Activated T-cell treated with anti-CD3 and anti-CD28 coated beads, Interleukin-2, amount 50 U/mL, for 24 hours (primary cell): Measurements from ENCODE around the gene NOD2.

Experiments
- DNase-seq: peaks from one replicate; pipeline ENCODE4 v3.0.0-alpha.2; 2020
- H3K27ac Mint-ChIP-seq: 2 replicates; pipeline ENCODE4 v1.8.0; 2020; ENCODE audit warnings: mild to moderate bottlenecking, mixed read lengths
- H3K27me3 Mint-ChIP-seq: 2 replicates; pipeline ENCODE4 v1.8.0; 2020; ENCODE audit warnings: mixed read lengths
- H3K36me3 Mint-ChIP-seq: 2 replicates; pipeline ENCODE4 v1.8.0; 2020; ENCODE audit warnings: low read depth, mixed read lengths
- H3K4me1 Mint-ChIP-seq: 2 replicates; pipeline ENCODE4 v1.8.0; 2020; ENCODE audit warnings: low read depth, mixed read lengths
- H3K4me3 Mint-ChIP-seq: 2 replicates; pipeline ENCODE4 v1.8.0; 2020; ENCODE audit warnings: mild to moderate bottlenecking, moderate library complexity, mixed read lengths
- H3K9me3 Mint-ChIP-seq: 2 replicates; pipeline ENCODE4 v1.8.0; 2020; ENCODE audit warnings: mixed read lengths

The NOD2 gene

GRCh38 chr16:50709980-50710379 lies 16.6 kb downstream of the NOD2 start:
- peaks cover 26% of the 10 kb centered on the region for H3K36me3 Mint-ChIP-seq
- peaks cover 10% of the 10 kb centered on the region for H3K9me3 Mint-ChIP-seq
- no peak overlapping the region for H3K4me3 Mint-ChIP-seq
- H3K27me3 Mint-ChIP-seq = no peaks in the 10 kb centered on the region
- no peak for DNase-seq
- peak overlapping the region; percentile 90 for H3K27ac Mint-ChIP-seq
- peaks cover 49% of the 10 kb centered on the region for H3K4me1 Mint-ChIP-seq

- no peaks in the 10 kb centered on the region for H3K27me3 Mint-ChIP-seq
- no peaks in the 10 kb centered on the region for H3K9me3 Mint-ChIP-seq
- no peak overlapping the region for H3K4me3 Mint-ChIP-seq
- DNase-seq = no peak
- H3K4me1 Mint-ChIP-seq = peaks cover 39% of the 10 kb centered on the region
- H3K27ac Mint-ChIP-seq = no peak overlapping the region
- H3K36me3 Mint-ChIP-seq = peaks cover 17% of the 10 kb centered on the region
These were observed 17.6 kb downstream of the NOD2 start for GRCh38 chr16:50711040-50711439.

GRCh38 chr16:50711862-50712559 lies 18.6 kb downstream of the NOD2 start:
- no peaks in the 10 kb centered on the region for H3K9me3 Mint-ChIP-seq
- peaks cover 35% of the 10 kb centered on the region for H3K4me1 Mint-ChIP-seq
- DNase-seq = no peak
- no peak overlapping the region for H3K27ac Mint-ChIP-seq
- no peaks in the 10 kb centered on the region for H3K27me3 Mint-ChIP-seq
- H3K36me3 Mint-ChIP-seq = peaks cover 14% of the 10 kb centered on the region
- H3K4me3 Mint-ChIP-seq = no peak overlapping the region

GRCh38 chr16:50712560-50712898 lies 19.1 kb downstream of the NOD2 start:
- H3K4me3 Mint-ChIP-seq = no peak overlapping the region
- H3K27ac Mint-ChIP-seq = no peak overlapping the region
- H3K9me3 Mint-ChIP-seq = no peaks in the 10 kb centered on the region
- peaks cover 33% of the 10 kb centered on the region for H3K4me1 Mint-ChIP-seq
- DNase-seq = no peak
- H3K27me3 Mint-ChIP-seq = no peaks in the 10 kb centered on the region
- H3K36me3 Mint-ChIP-seq = peaks cover 14% of the 10 kb centered on the region

DNA sequence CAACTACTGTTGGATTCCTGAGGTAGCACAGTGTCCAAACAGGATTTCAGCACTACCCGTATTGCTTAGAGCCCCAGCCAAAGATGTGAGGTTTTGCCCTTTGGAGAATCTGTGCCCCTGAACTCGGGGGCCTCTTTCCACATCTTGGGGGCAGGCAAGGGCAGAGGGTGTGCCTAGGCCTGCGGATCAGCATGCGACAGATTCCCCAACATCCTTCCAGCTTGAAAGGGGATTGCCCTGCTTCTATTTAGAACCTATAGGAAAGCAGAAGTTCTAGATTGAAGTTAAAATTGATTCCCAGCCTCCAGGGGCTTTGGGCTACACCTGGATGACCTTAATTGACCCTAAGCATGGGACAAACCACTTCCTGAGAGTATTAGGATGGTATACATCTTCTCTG lies 19.6 kb downstream of the NOD2 start:
- no peak overlapping the region for H3K4me3 Mint-ChIP-seq
- no peak for DNase-seq
- H3K36me3 Mint-ChIP-seq = peaks cover 14% of the 10 kb centered on the region
- no peaks in the 10 kb centered on the region for H3K9me3 Mint-ChIP-seq
- H3K4me1 Mint-ChIP-seq = peaks cover 29% of the 10 kb centered on the region
- H3K27me3 Mint-ChIP-seq = no peaks in the 10 kb centered on the region
- no peak overlapping the region for H3K27ac Mint-ChIP-seq

DNA sequence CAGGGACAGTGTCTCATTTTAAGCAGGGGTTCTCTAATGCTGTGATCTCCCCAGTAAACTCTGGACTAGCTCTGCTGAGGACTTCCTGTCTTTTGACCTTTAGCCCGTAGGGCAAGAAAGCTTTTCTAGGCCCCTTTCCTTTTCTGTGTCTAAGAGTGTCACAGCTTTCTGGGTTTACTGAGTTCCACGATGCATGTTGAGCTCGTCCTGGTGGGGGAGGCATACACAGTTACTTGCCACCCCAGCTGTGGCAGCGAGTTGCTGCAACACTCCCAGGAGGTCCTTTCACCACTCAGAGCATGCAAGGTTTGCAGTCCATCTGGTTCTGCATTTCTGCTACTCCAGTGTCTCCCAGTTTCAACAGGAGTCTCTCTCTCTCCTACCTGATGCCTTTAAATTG lies 23.7 kb downstream of the NOD2 start:
- Mint-ChIP-seq H3K27ac (no peak overlapping the region), H3K4me1 (peaks cover 29% of the 10 kb centered on the region)

DNA sequence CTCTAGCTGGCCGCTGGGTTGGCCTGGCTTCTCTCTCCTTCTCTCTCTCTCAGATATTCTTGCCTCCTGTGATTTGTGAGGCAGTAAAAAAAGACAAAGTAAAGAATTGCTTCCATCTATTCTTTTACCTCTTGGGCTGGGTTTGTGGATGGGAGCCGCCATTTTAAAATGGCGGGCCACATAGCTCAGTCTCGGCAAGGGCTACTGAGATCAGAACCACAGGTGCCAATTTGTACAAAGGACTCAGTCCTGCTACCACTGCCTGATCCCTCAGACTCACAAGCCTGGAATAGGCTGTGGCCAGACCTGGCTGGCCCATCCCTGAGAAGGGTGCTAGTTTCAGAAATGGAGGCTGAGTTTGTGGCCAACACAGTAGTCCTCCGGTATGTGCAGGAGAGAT lies 24.1 kb downstream of the NOD2 start:
- H3K27me3 Mint-ChIP-seq = no peaks in the 10 kb centered on the region
- no peak for DNase-seq
- no peak overlapping the region for H3K4me3 Mint-ChIP-seq
- H3K27ac Mint-ChIP-seq = no peak overlapping the region
- no peaks in the 10 kb centered on the region for H3K9me3 Mint-ChIP-seq
- peaks cover 3% of the 10 kb centered on the region for H3K36me3 Mint-ChIP-seq
- H3K4me1 Mint-ChIP-seq = peaks cover 32% of the 10 kb centered on the region

More for the DNA sequence above, 23.7 kb downstream of the NOD2 start:
- no peak overlapping the region for H3K4me3 Mint-ChIP-seq
- H3K27me3 Mint-ChIP-seq = no peaks in the 10 kb centered on the region
- H3K36me3 Mint-ChIP-seq = peaks cover 6% of the 10 kb centered on the region
- DNase-seq = peak; percentile 18
- H3K9me3 Mint-ChIP-seq = no peaks in the 10 kb centered on the region

DNA sequence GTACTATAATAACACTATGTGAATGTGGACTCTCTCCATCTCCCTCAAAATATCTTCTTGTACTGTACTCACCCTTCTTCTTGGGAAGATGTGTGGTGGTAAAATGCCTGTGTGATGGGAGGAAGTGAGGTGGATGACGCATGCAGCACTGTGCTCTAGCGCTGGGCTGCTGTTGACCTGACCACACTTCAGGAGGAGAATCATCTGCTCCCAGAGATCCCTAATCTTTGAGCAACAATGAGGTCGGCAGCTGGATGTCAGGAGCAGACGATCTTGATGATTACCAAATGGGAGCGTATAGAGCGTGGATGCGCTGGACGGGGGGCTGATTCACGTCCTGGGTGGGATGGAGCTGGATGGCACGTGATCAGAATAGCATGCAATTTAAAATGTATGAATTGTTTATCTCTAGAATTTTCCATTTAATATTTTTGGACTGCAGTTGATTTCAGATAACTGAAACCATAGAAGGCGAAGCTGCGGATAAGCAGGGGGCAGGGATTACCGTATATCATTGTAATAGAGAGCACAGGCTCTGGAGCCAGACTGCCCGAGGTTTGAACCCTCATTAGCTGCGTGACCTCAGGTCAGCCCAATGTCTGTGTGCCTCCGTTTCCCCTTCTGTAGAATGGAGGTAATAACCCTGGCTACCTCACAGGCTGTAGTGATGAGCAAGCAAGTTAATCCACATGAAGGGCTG lies 24.8 kb downstream of the NOD2 start:
- H3K9me3 Mint-ChIP-seq = peaks cover 1% of the 10 kb centered on the region
- H3K27me3 Mint-ChIP-seq = no peaks in the 10 kb centered on the region
- no peak overlapping the region for H3K4me3 Mint-ChIP-seq
- H3K27ac Mint-ChIP-seq = no peak overlapping the region
- DNase-seq = no peak
- peaks cover 6% of the 10 kb centered on the region for H3K36me3 Mint-ChIP-seq
- H3K4me1 Mint-ChIP-seq = peaks cover 37% of the 10 kb centered on the region

GRCh38 chr16:50718761-50719400 lies 25.5 kb downstream of the NOD2 start:
- Mint-ChIP-seq H3K36me3 (peaks cover 8% of the 10 kb centered on the region), H3K4me1 (peaks cover 38% of the 10 kb centered on the region), H3K9me3 (peaks cover 4% of the 10 kb centered on the region)

DNA sequence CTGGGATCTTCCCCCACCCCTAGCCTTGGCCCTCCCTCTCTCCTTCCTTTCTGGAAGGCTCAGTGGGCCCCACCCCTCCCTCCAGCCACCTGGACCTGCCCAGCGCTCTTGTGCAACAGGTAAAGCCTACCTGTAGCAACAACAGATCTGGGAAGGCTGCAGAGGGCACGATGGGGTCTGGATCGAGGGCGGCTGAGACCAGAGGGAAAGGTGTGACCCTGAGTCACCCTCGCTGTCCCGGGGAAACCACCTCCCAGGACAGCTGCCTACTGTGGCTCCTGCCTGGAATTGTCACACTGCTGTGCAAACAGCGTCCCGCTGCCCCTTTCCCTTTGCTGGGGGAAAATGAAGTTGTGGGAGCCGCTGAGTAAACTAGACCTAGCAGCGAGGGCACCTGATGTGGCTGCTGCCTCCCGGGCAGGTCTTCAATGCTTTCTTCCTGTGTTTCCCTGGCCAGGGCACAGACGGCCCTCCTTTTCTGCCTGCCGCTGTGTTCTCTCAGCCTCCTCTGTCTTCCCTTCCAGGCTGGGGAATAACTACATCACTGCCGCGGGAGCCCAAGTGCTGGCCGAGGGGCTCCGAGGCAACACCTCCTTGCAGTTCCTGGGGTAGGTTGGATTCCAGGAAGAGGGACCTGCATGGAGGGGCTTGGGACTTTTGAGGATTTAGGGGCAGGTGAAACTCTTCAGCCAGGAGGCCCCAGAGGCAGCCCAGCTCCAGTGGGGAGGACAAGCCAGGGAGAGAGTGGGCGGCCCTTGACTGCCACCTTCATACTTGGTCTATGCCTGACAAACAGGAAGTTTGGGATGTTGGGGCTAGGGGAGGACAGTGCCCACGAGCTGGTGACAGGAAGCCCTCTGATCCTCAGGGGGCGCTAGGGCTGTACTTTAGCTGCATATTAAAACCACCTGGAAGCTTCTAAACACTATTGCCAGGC lies 26.3 kb downstream of the NOD2 start:
- no peak for DNase-seq
- no peak overlapping the region for H3K4me3 Mint-ChIP-seq
- no peaks in the 10 kb centered on the region for H3K27me3 Mint-ChIP-seq
- H3K4me1 Mint-ChIP-seq = peaks cover 40% of the 10 kb centered on the region
- peak overlapping the region; percentile 64 for H3K27ac Mint-ChIP-seq
- H3K36me3 Mint-ChIP-seq = peaks cover 15% of the 10 kb centered on the region
- peaks cover 11% of the 10 kb centered on the region for H3K9me3 Mint-ChIP-seq

More at GRCh38 chr16:50718761-50719400, 25.5 kb downstream of the NOD2 start:
- Mint-ChIP-seq H3K4me3 (no peak overlapping the region), H3K27ac (no peak overlapping the region), H3K27me3 (no peaks in the 10 kb centered on the region)
- DNase-seq = peak; percentile 20

DNA sequence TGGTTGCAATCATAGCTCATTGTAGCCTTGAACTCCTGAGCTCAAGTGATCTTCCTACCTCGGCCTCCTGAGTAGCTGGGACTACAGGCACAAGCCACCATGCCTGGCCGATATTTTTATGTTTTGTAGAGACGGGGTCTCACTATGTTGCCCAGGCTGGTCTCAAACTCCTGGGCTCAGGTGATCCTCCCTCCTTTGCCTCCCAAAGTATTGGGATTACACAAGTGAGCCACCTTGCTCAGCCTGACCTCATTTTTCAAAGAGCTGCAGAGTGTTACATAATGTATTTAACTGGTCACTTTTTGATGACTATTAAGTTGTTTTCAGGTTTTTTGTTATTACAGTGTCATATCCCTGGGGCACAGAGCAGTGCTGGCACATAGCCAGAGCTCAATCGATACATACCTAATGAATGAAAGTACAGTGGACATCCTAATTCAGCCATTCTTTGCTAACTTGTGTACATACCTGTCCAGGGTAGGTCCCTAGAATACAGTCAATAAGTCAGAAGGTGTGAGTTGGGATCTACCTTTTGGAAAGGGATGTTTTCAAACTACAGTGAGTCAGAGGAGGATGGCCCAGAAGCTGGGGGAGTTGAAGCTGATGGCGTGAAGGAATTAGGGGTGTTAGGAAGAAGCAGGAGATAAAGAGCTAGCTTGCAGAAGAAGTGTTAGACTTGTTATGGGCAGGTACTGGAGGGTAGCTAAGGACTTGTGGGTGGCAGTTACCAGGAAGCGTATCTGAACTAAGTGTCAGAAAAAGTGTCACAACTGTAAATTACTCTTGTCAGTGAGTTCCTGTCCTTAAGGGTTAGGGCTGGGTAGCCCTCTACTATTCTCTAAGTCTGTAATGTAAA lies 28.4 kb downstream of the NOD2 start:
- Mint-ChIP-seq H3K9me3 (peaks cover 11% of the 10 kb centered on the region), H3K4me1 (peaks cover 40% of the 10 kb centered on the region), H3K27me3 (no peaks in the 10 kb centered on the region), H3K4me3 (no peak overlapping the region), H3K27ac (peak overlapping the region; percentile 6), H3K36me3 (peaks cover 24% of the 10 kb centered on the region)
- DNase-seq = no peak

DNA sequence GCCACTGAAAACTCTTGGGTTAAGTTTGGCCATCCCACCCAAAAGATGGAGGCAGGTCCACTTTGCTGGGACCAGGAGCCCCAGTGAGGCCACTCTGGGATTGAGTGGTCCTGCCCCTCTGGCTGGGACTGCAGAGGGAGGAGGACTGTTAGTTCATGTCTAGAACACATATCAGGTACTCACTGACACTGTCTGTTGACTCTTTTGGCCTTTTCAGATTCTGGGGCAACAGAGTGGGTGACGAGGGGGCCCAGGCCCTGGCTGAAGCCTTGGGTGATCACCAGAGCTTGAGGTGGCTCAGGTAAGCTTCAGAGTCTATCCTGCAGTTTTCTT lies 29.0 kb downstream of the NOD2 start:
- DNase-seq = no peak
- Mint-ChIP-seq H3K36me3 (peaks cover 25% of the 10 kb centered on the region), H3K4me1 (peaks cover 39% of the 10 kb centered on the region), H3K4me3 (no peak overlapping the region), H3K27ac (peak overlapping the region; percentile 37), H3K9me3 (peaks cover 11% of the 10 kb centered on the region), H3K27me3 (no peaks in the 10 kb centered on the region)

DNA sequence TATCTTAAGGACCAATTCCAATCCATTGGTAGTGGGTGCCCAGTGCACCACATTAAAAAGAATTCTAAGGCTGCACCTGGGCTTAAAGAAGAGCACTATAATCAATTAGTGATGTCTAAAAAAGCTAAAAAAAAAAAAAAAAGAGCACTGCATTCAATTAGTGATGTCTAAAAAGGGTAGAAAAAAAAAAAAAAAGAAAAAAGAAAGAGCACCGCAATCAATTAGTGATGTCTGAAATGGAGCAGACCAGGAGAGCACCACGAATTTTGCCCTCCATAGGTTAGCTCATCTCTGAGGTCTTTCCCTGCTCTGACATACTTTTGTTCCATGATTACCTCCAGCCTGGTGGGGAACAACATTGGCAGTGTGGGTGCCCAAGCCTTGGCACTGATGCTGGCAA lies 29.6 kb downstream of the NOD2 start:
- Mint-ChIP-seq H3K4me1 (peaks cover 37% of the 10 kb centered on the region), H3K4me3 (no peak overlapping the region), H3K36me3 (peaks cover 30% of the 10 kb centered on the region), H3K27me3 (no peaks in the 10 kb centered on the region), H3K9me3 (peaks cover 11% of the 10 kb centered on the region), H3K27ac (peak overlapping the region; percentile 20)
- no peak for DNase-seq

GRCh38 chr16:50724306-50724705 lies 30.9 kb downstream of the NOD2 start:
- Mint-ChIP-seq H3K27me3 (no peaks in the 10 kb centered on the region), H3K9me3 (peaks cover 11% of the 10 kb centered on the region), H3K27ac (no peak overlapping the region), H3K4me3 (no peak overlapping the region), H3K36me3 (peaks cover 34% of the 10 kb centered on the region), H3K4me1 (peaks cover 34% of the 10 kb centered on the region)
- no peak for DNase-seq
